GM12892 (cell line): Measurements from ENCODE around the gene DDX39B.

Experiments used
- POLR2A ChIP-seq: IDR thresholded peaks from 2 replicates; pipeline ENCODE4 v1.6.1; 2011; ENCODE audit warnings: low read depth, low read length, control low read depth
- POLR2AphosphoS5 ChIP-seq: IDR thresholded peaks from 2 replicates; pipeline ENCODE4 v1.6.1; 2011; ENCODE audit warnings: low read depth, low read length, control low read depth

DNA sequence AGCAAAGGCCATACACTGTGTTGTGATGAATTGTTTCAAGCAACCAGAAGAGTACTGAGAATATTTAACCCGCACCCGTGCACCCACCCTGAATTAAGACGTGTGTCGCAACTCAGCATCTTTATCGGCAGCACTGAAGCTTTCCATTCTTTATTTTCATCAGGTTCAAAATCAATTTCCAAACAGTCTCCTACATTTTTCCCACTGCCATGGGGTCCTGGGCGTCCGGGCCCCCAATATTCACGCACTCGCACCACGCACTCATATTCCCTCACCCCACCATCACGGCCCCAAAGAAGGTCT, 38.6 kb upstream of the DDX39B start:
- TF ChIP-seq POLR2A: no peak
- TF ChIP-seq POLR2AphosphoS5: no peak
